ENCODE measurements around the gene LDLRAD1.
"Not testable (repeated sequence)": the region's sequence is repeated elsewhere in the genome, so short reads cannot be mapped to it uniquely, and the experiment has no call there.

The LDLRAD1 gene

DNA sequence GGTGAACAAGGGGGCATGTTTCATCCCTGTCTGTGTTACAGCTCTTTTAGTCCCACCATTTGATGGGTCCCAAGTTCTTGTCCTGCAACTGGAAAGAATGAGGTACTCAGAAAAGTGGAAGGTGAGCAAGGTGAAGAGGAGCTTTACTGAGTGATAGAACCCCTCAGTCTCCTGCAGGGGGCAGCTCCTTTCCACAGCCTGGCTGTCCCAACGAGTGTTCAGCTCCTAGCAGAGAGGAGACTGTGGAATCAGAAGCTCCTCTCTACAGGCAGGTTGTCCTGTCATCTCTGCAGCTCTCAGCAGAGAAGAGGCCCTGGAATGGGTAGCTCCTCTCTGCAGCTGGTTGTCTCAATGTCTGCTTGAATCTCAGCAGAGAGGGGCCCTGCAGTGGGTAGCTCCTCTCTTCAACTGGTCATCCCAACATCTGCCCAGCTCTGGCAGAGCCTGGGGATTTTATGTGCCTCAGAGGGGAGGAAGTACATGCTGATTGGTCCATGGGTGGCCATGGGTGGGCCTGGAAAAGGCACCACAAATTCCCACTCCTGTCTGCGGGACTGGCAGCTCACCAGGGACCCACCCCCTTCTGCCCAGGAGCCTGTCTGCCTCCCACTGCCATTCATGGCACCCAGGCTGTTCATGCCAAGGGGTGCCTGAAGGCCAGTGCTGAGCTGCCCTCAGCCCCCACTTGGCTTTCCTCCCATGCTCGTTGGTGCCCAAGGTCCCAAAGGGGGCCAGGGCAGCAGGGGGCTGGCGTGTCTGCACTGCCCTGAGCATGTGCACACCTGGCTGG lies 25.7 kb downstream of the LDLRAD1 start:
- no peak for DNase-seq

DNA sequence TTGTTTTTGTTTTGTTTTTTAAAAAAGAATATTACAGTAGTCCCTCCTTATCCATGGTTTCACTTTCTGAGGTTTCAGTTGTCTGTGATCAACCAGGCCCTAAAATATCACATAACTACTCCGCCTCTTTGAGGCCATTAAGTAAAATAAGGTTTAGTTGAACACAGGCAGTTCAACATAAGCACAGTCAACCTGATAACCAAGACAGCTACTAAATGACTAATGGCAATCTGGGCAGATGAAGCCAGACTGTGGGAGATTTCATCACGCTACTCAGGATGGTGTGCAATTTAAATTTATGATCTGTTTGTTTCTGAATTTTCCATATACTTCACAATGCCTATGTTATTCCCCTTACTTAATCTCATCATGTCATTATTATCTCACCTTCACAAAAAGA lies 30.1 kb downstream of the LDLRAD1 start:
- DNase-seq: no peak

DNA sequence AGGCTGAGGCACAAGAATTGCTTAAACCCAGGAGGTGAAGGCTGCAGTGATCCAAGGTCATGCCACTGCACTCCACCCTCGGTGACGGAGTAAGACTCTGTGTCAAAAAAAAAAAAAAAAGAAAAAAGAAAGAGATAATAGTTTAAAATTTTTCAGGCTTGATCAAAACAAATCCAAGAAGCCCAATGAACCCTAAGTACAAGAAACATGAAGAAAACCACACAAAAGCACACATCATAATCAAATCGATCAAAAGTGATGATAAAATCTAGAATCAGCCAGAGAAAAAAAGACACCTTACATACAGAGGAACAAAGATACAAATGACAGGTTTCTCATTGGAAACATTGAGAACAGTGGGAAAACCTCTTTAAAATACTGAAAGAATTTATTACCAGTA lies 31.5 kb downstream of the LDLRAD1 start:
- no peak for DNase-seq

DNA sequence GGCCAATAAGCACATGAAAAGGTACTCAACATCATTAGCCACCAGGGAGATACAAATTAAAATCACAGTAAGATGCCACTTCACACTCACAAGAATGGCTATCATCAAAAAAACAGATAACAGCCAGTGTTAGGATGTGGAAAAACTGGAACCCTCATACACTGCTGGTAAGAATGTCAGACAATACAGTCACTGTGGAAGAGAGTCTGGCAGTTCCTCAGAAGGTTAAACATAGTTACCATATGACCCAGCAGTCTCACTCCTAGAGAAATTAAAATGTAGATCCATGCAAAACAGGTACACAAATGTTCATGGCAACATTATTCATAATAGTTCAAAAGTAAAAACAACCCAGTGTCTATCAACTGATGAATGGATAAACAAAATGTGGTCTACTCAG lies 33.3 kb downstream of the LDLRAD1 start:
- DNase-seq: no peak

DNA sequence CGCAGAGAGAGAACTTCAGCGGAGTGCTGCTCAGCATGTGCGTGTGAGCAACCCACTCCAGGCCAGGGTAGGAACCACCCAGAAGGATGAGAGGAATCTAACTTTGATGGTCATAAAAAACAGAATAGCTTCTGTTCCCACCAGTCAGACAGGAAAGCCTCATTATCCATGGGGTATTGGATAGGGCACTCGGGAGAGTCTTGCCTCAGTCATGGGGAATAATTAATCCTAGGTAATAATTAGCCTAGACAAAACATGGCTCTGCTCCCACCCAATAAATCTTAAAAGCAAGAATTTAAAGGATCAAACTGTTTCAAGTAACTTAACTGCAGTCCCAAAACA lies 35.3 kb downstream of the LDLRAD1 start:
- DNase-seq: no peak

DNA sequence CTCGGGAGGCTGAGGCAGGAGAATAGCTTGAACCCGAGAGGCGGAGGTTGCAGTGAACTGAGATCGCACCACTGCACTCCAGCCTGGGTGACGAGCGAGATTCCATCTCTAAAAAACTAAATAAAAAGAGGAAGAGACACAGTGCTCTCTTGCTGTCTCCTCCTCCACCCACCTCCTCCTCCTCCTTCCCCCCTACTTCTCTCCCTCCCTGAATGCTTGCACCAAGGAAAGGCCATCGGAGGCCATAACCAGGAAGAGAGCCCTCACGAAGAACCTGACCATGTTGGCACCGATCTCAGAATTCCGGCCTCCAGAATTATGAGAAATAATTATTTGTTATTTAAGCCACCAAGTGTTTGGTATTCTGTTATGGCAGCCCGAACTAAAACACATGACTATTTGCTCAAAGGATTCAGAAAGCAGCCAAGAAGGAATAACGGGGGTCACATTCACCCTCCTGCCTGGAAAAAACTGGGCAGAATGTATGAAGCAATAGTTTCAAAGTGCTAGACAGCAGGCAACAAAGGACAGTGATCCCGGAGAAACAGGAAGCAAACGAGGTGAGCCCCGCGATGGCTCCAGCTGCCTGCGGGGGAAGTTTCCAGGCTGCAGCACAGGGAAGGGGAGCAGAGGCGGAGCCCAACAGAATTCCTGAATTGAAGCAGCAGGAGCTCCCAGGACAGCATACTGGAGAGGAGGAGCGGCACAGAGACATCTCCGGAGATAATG lies 35.8 kb downstream of the LDLRAD1 start:
- no peak for DNase-seq

DNA sequence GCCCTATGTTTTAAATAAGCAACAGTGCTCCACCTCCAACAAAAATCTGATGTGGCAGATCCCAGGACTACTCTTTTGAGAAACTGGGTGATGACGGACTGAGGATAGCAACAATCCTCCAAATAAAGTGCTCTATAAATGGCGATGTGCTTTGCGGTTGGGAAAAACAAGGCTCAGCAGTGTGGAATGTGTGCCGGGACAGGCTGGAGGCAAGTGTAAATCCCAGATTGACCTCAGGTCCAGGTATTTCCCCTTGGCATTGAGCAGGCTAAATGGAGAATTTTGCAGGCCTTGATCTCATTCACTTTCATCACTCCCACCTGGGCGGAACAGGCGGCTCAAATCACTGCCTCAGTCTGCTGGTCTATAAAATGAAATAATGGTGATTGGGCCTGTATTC lies 36.8 kb downstream of the LDLRAD1 start:
- DNase-seq: no peak

DNA sequence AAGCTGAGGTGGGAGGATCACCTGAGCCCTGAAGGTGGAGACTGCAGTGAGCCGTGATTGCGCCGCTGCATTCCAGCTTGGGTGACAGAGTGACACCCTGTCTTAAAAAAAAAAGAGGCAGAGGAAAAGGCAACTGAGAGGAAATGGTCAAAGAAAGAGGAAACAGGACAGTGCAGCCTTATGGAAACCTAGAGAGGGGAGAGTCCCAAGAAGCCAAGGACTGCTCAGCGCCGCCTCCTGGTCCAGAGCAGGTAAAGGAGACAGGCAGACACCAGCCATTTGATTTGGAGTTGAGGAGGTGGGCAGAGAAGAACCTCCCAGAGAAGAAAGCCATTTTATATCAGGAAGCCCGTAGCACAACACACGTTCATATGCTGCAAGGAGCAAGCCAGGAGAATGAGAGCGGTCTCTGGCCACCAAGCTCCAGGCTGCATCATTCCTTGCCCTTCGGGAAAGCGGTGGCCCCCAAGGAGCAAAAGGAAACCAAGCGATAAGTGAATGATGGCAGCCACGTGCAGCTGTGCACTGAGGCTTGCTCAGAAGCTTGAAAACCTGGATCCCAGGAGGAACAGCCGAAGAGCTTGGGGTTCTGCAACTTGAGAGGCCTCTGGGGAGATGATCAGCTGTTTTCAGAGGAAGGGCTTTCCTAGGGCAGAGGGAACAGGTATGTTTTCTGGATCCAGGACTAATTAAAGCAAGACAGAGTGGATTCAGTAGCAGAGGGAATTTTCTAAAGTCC lies 38.1 kb downstream of the LDLRAD1 start:
- DNase-seq: no peak

DNA sequence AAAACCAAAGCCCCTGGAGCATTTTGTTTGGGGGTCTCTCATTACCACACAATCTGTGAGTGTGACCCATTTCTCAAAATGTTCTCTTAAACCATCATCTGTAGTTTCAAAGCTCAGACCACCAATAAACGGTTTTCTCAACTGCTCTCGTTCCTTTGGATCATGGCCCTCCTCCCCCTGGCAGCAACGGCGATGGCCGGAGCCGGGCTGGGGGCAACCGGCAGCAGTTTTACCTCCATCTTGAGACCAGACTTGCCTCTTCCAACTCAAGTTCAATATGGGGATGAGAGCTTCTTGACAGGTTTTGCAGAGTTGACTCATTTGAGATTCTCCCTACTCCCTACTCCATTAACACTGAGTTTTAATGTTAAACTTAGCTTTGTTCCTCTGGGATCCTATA lies 42.1 kb downstream of the LDLRAD1 start:
- no peak for DNase-seq

DNA sequence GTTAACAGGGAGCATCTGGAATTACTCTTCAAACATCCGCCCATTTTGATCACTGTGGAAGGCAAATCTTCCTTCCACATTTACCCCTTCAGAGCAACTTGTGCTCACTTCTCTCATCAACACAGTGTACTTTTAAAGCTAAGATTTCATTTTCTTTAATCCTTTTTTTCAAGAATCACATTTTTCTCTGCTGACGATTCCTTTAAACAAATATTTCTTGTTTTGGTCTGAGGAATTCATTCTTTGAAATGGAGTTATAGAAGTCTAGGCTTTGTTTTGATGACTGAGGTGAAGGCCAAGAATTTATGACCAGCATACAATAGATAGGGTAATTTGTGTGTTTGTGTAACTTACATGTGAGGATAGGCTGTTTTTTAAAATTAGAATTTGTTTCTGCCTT lies 46.3 kb downstream of the LDLRAD1 start:
- DNase-seq: no peak

DNA sequence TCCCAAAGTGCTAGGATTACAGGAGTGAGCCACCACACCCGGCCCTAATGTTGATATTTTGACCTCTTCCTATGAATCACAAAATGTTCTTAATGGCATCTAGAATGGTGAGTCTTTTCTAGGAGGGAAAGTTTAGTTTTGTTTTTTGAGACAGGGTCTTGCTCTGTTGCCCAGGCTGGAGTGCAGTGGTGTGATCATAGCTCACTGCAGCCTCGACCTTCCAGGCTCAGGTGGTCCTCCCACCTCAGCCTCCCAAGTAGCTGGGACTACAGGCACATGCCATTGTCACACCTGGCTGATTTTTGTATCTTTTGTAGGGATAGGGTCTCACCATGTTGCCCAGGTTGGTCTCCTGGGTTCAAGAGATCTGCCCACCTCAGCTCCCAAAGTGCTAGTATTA lies 48.7 kb downstream of the LDLRAD1 start:
- DNase-seq: not testable (repeated sequence)

DNA sequence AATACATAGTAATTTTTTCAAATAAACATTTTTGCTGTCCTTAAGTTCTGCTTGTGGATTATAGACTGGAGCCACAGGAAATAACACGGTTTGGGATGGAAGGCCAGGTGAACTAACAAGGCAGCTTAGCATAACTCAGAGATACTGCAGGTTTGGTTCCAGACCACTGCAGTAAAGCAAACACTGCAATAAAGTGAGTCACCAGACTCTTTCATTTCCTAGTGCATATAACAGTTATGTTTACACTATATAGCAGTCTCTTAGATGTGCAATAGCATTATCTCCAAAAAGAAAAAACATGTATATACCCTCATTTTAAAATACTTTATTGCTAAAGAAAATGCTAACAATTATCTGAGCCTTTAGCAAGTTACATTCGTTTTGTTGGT lies 49.9 kb downstream of the LDLRAD1 start:
- no peak for DNase-seq

DNA sequence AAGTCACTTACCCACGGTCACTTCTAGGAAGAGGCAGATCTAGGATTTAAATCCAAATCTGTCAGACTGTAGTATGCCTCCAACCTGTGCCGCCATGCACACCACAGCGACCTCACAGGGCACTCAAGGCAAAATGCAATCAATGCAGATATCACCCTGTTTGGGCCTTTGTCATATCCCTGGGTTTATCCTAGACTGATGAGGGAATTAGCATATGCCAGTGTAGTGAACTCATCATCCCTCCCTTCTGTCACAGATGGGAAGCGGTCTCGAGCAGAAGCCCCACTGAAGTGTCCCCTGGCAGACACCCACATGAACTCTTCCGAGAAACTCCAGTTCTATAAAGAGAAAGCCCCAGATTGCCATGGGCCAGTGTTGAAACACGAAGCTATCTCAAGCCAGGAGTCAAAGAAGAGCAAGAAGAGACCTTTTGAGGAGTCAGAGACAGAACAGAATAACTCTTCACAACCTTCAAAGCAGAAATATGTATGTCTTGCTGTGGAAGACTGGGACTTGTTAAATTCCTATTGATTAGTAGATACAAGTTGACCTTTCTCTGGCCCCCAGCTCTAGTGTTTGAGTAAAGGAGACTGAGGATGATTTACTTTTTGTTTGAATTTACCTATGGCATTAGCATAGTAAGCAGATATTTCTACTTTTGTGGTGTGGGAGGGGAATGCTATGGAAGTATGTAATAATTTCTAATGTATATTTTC lies 50.4 kb downstream of the LDLRAD1 start:
- DNase-seq: no peak

DNA sequence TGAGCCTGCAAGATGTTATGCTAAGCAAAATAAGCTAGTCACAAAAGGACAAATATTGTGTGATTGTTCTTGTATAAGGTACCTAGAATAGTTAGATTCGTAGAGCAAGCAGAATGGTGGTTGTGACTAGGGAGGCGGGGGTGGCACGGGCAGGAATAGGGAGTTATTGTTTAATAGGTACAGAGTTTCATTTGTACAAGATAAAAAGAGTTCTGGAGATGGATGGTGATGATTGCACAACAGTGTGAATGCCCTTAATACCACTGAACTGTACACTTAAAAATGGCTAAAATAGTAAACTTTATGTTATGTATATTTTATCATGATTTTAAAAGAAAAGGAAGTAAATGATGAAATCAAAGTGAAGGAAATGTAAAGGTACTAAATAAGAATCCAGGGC lies 51.2 kb downstream of the LDLRAD1 start:
- DNase-seq: no peak

DNA sequence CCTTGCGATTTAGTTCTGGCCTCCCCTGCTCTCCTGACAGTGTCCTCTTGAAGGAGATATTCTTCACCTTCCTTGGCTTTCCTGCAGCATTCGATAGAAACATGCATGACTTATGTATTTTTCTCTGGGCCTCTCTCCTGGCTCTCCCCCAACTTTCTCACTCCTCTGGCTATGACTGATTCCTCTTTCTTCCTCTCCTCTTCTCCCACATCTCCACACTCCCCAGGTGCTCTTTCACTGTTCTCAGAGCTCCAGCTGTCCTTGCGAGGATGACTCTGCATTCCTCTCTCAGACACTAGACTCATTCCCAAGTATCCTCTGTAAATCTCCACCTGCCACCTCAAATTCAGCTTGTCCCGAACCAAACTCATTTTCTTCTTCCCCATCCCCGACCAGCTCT lies 53.9 kb downstream of the LDLRAD1 start:
- DNase-seq: no peak

DNA sequence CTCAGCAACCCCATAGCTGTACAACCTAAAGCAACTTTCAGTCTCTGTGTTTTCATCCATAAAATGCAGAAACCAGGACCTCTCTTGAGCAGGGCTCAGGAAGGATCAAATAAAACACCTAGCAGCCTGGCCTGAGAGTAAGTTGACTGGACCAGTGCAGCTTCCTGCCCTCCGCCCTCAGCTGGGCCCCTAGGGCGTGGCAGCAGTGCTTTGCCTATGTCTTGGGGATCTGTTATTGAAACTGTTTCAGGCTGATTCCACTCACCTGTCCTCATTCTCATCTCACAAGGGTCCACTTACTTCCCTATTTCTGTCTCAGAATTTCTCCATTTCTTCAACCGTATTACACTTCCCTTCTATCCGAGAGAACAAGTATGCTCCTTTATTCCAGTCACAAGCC lies 54.5 kb downstream of the LDLRAD1 start:
- no peak for DNase-seq

DNA sequence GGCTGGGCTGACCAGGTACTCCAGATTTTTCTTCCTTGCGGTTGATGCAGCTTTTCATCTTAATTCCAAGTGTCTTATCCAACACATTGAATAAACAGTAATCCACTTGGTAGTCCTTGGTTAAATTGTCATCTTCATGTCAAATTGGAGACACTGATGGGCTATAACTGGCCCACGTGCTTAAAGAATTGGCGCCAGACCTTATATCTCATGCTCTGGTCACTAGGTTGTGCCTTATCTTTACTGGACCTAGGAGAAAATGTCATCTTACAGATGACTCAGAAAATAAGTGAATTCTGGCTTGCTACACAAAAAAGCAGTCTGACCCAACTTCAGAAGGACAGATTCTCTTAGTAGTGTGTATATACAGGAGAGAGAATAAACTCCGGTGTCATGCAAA lies 55.6 kb downstream of the LDLRAD1 start:
- no peak for DNase-seq

DNA sequence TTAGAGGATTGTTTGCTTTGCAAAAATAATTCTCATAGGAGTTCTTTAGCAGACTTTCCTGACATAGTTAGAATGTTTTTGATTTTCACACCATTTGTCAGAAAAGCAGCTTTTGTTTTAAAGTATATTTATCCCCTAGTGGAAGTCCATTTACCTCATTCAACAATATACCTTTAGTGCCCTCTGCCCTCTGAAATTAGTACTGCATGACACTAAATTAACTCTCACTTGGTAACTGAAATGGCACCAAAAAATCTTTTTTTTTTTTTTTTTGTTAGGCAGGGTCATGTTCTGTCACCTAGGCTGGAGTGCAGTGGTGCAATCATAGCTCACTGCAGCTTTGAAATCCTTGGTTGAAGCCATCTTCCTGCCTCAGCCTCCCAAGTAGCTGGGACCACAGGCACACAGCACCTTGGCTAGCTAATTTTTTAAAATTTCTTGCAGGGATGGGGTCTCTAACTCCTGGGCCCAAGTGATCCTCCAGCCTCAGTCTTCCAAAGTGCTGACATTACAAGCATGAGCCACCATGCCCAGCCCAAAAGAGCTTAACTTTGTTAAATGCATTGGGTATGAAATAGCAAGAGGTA lies 58.2 kb downstream of the LDLRAD1 start:
- DNase-seq: no peak

Measured in activated CD4-positive, alpha-beta T cell treated with anti-CD3 and anti-CD28 coated beads, Interleukin-2, amount 50 U/mL, for 1 hour (primary cell).